NCI-H526 (cell line): ENCODE measurements around the gene PRKAA1.
"Not testable (repeated sequence)": the region's sequence is repeated elsewhere in the genome, so short reads cannot be mapped to it uniquely, and the experiment has no call there.

Source experiments
- DNase-seq, 2 experiments: peaks; one replicate each; lab custom pipeline; 2025; lab: John Stamatoyannopoulos, UW

Gene PRKAA1

DNA sequence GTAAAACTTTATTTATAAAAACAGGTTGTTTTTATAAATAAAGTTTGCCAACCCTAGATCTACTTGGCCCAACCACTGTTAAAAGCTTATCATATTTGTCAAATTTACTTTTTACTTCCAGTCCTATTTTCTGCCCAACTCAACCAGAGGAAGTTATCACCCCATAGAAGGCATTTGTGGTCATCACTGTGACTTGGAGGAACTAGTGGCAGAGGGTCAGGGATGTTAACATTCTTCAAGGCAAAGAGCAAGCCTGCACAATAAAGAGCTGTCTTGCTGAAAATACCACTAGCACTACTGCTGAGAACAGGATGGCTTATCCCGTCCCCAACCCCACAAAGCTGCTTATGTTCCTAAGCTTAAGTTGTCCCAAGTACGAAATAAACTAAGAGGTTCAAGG lies 64.7 kb downstream of the PRKAA1 start:
- DNase-seq = no peak

- not testable (repeated sequence) for DNase-seq
Measured at GRCh38 chr5:40722497-40722911, 75.7 kb downstream of the PRKAA1 start.

GRCh38 chr5:40720069-40720468 lies 78.1 kb downstream of the PRKAA1 start:
- DNase-seq = no peak

DNA sequence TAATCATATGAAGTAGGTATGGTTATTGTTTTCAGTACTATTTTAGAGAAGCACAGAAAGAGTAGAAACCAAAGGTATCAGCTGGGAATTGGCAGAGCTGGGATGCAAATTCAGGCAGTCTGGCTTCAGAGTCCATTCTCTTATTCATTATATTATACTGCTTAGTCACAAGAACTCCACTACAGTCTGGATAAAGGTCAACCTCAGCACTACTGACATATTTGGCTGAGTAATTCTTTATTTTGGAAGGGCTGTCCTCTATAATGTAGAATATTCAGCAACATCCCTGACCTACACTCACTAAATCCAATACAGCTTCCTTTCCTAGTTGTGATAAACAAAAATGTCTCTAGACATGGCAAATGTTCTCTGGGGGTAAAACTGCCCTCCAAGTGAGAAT lies 80.9 kb downstream of the PRKAA1 start:
- no peak for DNase-seq

DNA sequence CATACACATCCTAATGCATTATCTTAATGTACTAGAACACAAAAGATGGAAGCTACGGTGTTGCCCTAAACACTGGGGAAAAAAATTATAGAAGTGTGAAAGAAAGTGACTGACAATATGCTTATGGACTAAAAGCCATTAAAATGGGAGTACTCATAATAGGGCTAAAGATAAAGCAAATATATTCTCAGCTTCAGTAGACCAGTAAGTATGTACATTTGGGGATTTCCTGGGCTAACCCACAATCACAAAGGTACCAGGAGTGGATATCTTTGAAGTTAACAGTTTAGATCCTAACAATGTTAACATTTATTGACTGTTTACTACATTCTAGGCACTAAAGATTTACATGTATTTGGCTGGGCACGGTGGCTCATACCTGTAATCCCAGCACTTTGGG lies 81.6 kb downstream of the PRKAA1 start:
- DNase-seq = no peak

- DNase-seq = peak in 1 of 2 experiments; percentile 15
Measured at GRCh38 chr5:40716000-40716399, 82.2 kb downstream of the PRKAA1 start.

GRCh38 chr5:40714001-40714400 lies 84.2 kb downstream of the PRKAA1 start:
- DNase-seq = no peak

- DNase-seq = not testable (repeated sequence)
Measured at GRCh38 chr5:40710575-40710974, 87.6 kb downstream of the PRKAA1 start.
